Hepatocyte (in vitro differentiated cells): ENCODE measurements around the gene PCGF1. TPM values are rescaled to one million over a fixed set of nuclear protein-coding genes. Genes with fewer than 3 reads are reported as not detected.

ENCODE experiments used
- DNase-seq: peaks from one replicate; pipeline ENCODE4 v3.0.0-alpha.2; 2016; ENCODE audit warnings: low spot score
- H2AFZ ChIP-seq: fragments of 200-600 bp; sonication (generic); 2 replicates; pipeline ENCODE4 v1.6.0; 2016; ENCODE audit warnings: antibody characterized with exemption, mild to moderate bottlenecking
- H3K27ac ChIP-seq: fragments of 200-600 bp; sonication (generic); 2 replicates; pipeline ENCODE4 v1.5.1; 2016; ENCODE audit warnings: mild to moderate bottlenecking
- H3K27me3 ChIP-seq: fragments of 200-600 bp; sonication (generic); 2 replicates; pipeline ENCODE4 v1.6.1; 2016
- H3K36me3 ChIP-seq: fragments of 200-600 bp; sonication (generic); replicated peaks from 2 replicates; pipeline ENCODE4 v1.5.1; 2016; ENCODE audit warnings: low read depth; ENCODE audit not compliant: insufficient read depth
- H3K4me1 ChIP-seq: fragments of 200-600 bp; sonication (generic); 2 replicates; pipeline ENCODE4 v1.5.1; 2016; ENCODE audit warnings: mild to moderate bottlenecking, moderate library complexity; ENCODE audit not compliant: insufficient read depth
- H3K4me2 ChIP-seq: fragments of 200-600 bp; sonication (generic); 2 replicates; pipeline ENCODE4 v1.6.0; 2016
- H3K4me3 ChIP-seq: fragments of 200-600 bp; sonication (generic); 2 replicates; pipeline ENCODE4 v1.5.1; 2016; ENCODE audit warnings: mild to moderate bottlenecking
- H3K79me2 ChIP-seq: fragments of 200-600 bp; sonication (generic); 2 replicates; pipeline ENCODE4 v1.6.0; 2017; ENCODE audit warnings: mild to moderate bottlenecking
- H3K9me2 ChIP-seq: fragments of 200-600 bp; sonication (generic); replicated peaks from 2 replicates; pipeline ENCODE4 v1.6.0; 2017; ENCODE audit warnings: mild to moderate bottlenecking; ENCODE audit not compliant: insufficient read depth
- H3K9me3 ChIP-seq: fragments of 200-600 bp; sonication (generic); 2 replicates; pipeline ENCODE4 v1.5.1; 2016; ENCODE audit warnings: low read depth, mild to moderate bottlenecking
- H4K20me1 ChIP-seq: fragments of 200-600 bp; sonication (generic); 2 replicates; pipeline ENCODE4 v1.6.0; 2016; ENCODE audit warnings: mild to moderate bottlenecking; ENCODE audit not compliant: insufficient read depth, poor library complexity, severe bottlenecking
- CTCF ChIP-seq: fragments of 200-600 bp; sonication (generic); IDR thresholded peaks from 2 replicates; pipeline ENCODE4 v1.5.1; 2016; ENCODE audit warnings: antibody characterized with exemption, mild to moderate bottlenecking; ENCODE audit not compliant: poor library complexity
- EZH2 ChIP-seq: fragments of 200-600 bp; sonication (generic); IDR thresholded peaks from 2 replicates; pipeline ENCODE4 v1.6.1; 2016; ENCODE audit warnings: antibody characterized with exemption, mild to moderate bottlenecking, borderline replicate concordance
- EZH2phosphoT487 ChIP-seq: fragments of 200-600 bp; sonication (generic); IDR thresholded peaks from one replicate; pipeline ENCODE4 v1.6.1; 2018; ENCODE audit warnings: antibody characterized with exemption, mild to moderate bottlenecking, low read depth, moderate library complexity; ENCODE audit not compliant: unreplicated experiment, severe bottlenecking
- WGBS: methylation state at CpG from one replicate; pipeline ENCODE4 v1.1.6; 2016; ENCODE audit warnings: low lambda C conversion rate; ENCODE audit errors: missing lambda C conversion rate; 5-methylcytosine and 5-hydroxymethylcytosine counted together
- polyA plus RNA-seq: library from polyadenylated mRNA; unstranded; fragments of >200 nt; fragmentation: Nextera tagmentation; extraction: Ambion mirVana; gene quantifications from 2 replicates; pipeline ENCODE4 v1.2.1, GENCODE V29; 2016
- total RNA-seq: library from RNA; depleted of rRNA; stranded (reverse); fragments of >200 nt; gene quantifications from 2 replicates; pipeline ENCODE4 v1.2.3, GENCODE V29; 2014

The PCGF1 gene
- total and polyA plus RNA-seq, 2 experiments from 2014 or later = 10.6 to 30.2 TPM

- Histone ChIP-seq H3K9me3 (no peaks in the 10 kb centered on the region), H3K36me3 (no peaks in the 10 kb centered on the region), H3K4me3 (peak overlapping the region; percentile 60), H3K4me1 (peaks cover 50% of the 10 kb centered on the region), H4K20me1 (no peaks in the 10 kb centered on the region), H3K4me2 (peak overlapping the region; percentile 98), H2AFZ (peak overlapping the region; percentile 72), H3K79me2 (peaks cover 20% of the 10 kb centered on the region), H3K27ac (no peak overlapping the region), H3K9me2 (no peaks in the 10 kb centered on the region), H3K27me3 (peaks cover 52% of the 10 kb centered on the region)
- WGBS = 38% methylated on average over 15 of the region's 15 CpGs
- no peak for DNase-seq
- no peak for TF ChIP-seq EZH2
- no peak for TF ChIP-seq CTCF
- no peak for TF ChIP-seq EZH2phosphoT487
Measured at GRCh38 chr2:74499940-74500577, 7.4 kb downstream of the PCGF1 start.

- H3K4me3 ChIP-seq = peak within 1 kb of the TSS; percentile 60
- H3K9me3 ChIP-seq = no peaks in the 10 kb centered on the region
- no peaks in the 10 kb centered on the region for H3K9me2 ChIP-seq
- peaks cover 49% of the 10 kb centered on the region for H3K4me1 ChIP-seq
- peaks cover 14% of the 10 kb centered on the region for H3K79me2 ChIP-seq
- no peaks in the 10 kb centered on the region for H3K36me3 ChIP-seq
- TF ChIP-seq EZH2 = peak; percentile 75
- TF ChIP-seq EZH2phosphoT487 = no peak
- DNase-seq = no peak
- peaks cover 52% of the 10 kb centered on the region for H3K27me3 ChIP-seq
- peak within 1 kb of the TSS; percentile 98 for H3K4me2 ChIP-seq
- no peaks in the 10 kb centered on the region for H4K20me1 ChIP-seq
- peak within 1 kb of the TSS; percentile 72 for H2AFZ ChIP-seq
- WGBS = 3% methylated on average over 39 of the region's 65 CpGs
- H3K27ac ChIP-seq = peak within 1 kb of the TSS; percentile 39
Measured at GRCh38 chr2:74499267-74499939, 8.1 kb downstream of the PCGF1 start, which contains the start of gene LBX2. Gene LBX2 (minus strand): TSS chr2:74499603. CDS start chr2:74499537, 66 bp downstream.

- Histone ChIP-seq H3K27ac (peak overlapping the region; percentile 39), H3K4me1 (peaks cover 43% of the 10 kb centered on the region)
Measured at GRCh38 chr2:74498500-74499266, 8.8 kb downstream of the PCGF1 start.

More at GRCh38 chr2:74498500-74499266, 8.8 kb downstream of the PCGF1 start:
- Histone ChIP-seq H3K9me3 (no peaks in the 10 kb centered on the region), H3K79me2 (peaks cover 6% of the 10 kb centered on the region), H2AFZ (peak overlapping the region; percentile 72), H3K4me3 (peak overlapping the region; percentile 60), H3K4me2 (peak overlapping the region; percentile 98), H3K9me2 (no peaks in the 10 kb centered on the region), H4K20me1 (no peaks in the 10 kb centered on the region), H3K27me3 (peaks cover 52% of the 10 kb centered on the region), H3K36me3 (no peaks in the 10 kb centered on the region)
- WGBS = 3% methylated on average over 40 of the region's 41 CpGs
- no peak for DNase-seq
- TF ChIP-seq CTCF (no peak), EZH2 (peak; percentile 87), EZH2phosphoT487 (peak; percentile 15)
